NT2/D1 (cell line): ENCODE results near the gene TBC1D10A.

Experiments used
- YY1 ChIP-seq: IDR thresholded peaks from 2 replicates; pipeline ENCODE4 v1.6.1; 2011; ENCODE audit not compliant: insufficient read length, insufficient read depth
- ZNF274 ChIP-seq: IDR thresholded peaks from 2 replicates; pipeline ENCODE4 v1.6.1; 2011; ENCODE audit warnings: mild to moderate bottlenecking, low read depth, low read length

DNA sequence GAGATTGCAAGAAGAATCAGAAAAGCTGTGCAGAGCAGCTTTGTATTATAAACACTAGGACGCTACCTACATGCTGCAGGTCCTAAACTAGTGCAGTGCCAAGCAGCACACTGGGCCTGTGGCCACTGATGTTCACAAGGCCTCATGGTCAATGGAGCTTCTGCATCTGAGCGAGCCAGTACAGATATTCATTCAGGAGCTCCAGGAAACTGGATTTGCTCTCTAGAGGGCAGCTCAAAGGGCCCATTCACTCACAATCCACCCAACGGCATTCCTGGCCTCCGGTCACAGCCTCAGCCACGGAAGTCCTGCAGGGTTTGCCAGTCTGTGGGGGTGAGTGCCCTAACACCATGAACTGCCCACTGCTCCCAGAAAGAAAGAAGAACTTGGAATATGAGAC, 5.8 kb upstream of the TBC1D10A start:
- TF ChIP-seq ZNF274 (no peak), YY1 (no peak)
